Colonic mucosa (tissue), 4 donors: ENCODE results near the gene CLEC19A. TPM values are rescaled to one million over a fixed set of nuclear protein-coding genes. Genes with fewer than 3 reads are reported as not detected.
A peak's percentile ranks its signal among the peaks of the same experiment; 100 is the strongest.

Experiments used
- DNase-seq: peaks from one replicate; pipeline ENCODE4 v3.0.0-alpha.2; 2020
- H3K27ac ChIP-seq: fragments of 200-600 bp; one replicate; pipeline ENCODE4 v1.8.0; 2021
- H3K27me3 ChIP-seq: fragments of 200-600 bp; one replicate; pipeline ENCODE4 v1.8.0; 2021
- H3K36me3 ChIP-seq: fragments of 200-600 bp; one replicate; pipeline ENCODE4 v1.8.0; 2021
- H3K4me1 ChIP-seq: fragments of 200-600 bp; one replicate; pipeline ENCODE4 v1.8.0; 2021; ENCODE audit warnings: mild to moderate bottlenecking
- H3K4me3 ChIP-seq: fragments of 200-600 bp; one replicate; pipeline ENCODE4 v1.8.0; 2021
- H3K9ac ChIP-seq, 2 donors: one replicate each; pipeline ENCODE4 v1.7.0; 2013; ENCODE audit warnings: control low read depth in 2 of 2, low read depth in 2 of 2, low read length in 2 of 2
- H3K9me3 ChIP-seq: fragments of 200-600 bp; one replicate; pipeline ENCODE4 v1.8.0; 2021
- CTCF ChIP-seq: fragments of 200-600 bp; IDR thresholded peaks from one replicate; pipeline ENCODE4 v1.8.0; 2022; ENCODE audit warnings: antibody characterized with exemption, mild to moderate bottlenecking
- intact Hi-C: fragments of 100-400 bp; cut with DNase I; formaldehyde crosslinking; loops from one replicate; pipeline ENCODE4 v1.14.1; 2022
- total RNA-seq, 2 donors: library from RNA; stranded (reverse); fragmentation: NEBNext Ultra II Directional in 1 of 2; extraction: Animal tissue kit (Norgen Biotek cat#: 25700) in 1 of 2; gene quantifications; one replicate each; pipeline ENCODE4 v1.2.1, GENCODE V29; 2021
- donor health status: healthy.
- donor health status: DM: no; HTN: no; CAD: no.
- donor health status: DM: no; HTN: no; CAD: no.

Gene CLEC19A
- not detected for total RNA-seq

GRCh38 chr16:19285431-19285830 lies at the start of gene CLEC19A:
Gene CLEC19A (plus strand): TSS chr16:19285731. CDS start chr16:19285852, 121 bp downstream.
- DNase-seq = no peak
- Histone ChIP-seq H3K9ac (no peak within 1 kb of the TSS), H3K36me3 (no peaks in the 10 kb centered on the region), H3K27ac (no peak within 1 kb of the TSS), H3K9me3 (no peaks in the 10 kb centered on the region), H3K27me3 (no peaks in the 10 kb centered on the region), H3K4me1 (no peaks in the 10 kb centered on the region), H3K4me3 (no peak within 1 kb of the TSS)
- no peak for TF ChIP-seq CTCF
- intact Hi-C loops = no loop called here

- no peaks in the 10 kb centered on the region for H3K9me3 ChIP-seq
- TF ChIP-seq CTCF = no peak
- no peaks in the 10 kb centered on the region for H3K27me3 ChIP-seq
- no peak overlapping the region for H3K4me3 ChIP-seq
- H3K36me3 ChIP-seq = no peaks in the 10 kb centered on the region
- intact Hi-C loops = no loop called here
- no peak overlapping the region for H3K9ac ChIP-seq
- H3K27ac ChIP-seq = peak overlapping the region; percentile 7
- no peaks in the 10 kb centered on the region for H3K4me1 ChIP-seq
- no peak for DNase-seq
Observed at GRCh38 chr16:19235886-19236285, 49.6 kb upstream of the CLEC19A start.

GRCh38 chr16:19236561-19237209 lies 48.8 kb upstream of the CLEC19A start:
- no peak for TF ChIP-seq CTCF
- Histone ChIP-seq H3K9me3 (no peaks in the 10 kb centered on the region), H3K27me3 (no peaks in the 10 kb centered on the region), H3K4me1 (no peaks in the 10 kb centered on the region), H3K4me3 (no peak overlapping the region), H3K36me3 (no peaks in the 10 kb centered on the region), H3K27ac (peak overlapping the region; percentile 36), H3K9ac (peak overlapping the region in 1 of 2 donors; percentile 49)
- DNase-seq = peak; percentile 70
- intact Hi-C loops = no loop called here

- Histone ChIP-seq H3K9me3 (no peaks in the 10 kb centered on the region), H3K4me1 (no peaks in the 10 kb centered on the region), H3K27me3 (no peaks in the 10 kb centered on the region), H3K4me3 (no peak overlapping the region), H3K9ac (no peak overlapping the region), H3K36me3 (no peaks in the 10 kb centered on the region), H3K27ac (no peak overlapping the region)
- no peak for DNase-seq
- intact Hi-C loops = no loop called here
- TF ChIP-seq CTCF = no peak
Observed at GRCh38 chr16:19238406-19238805, 47.1 kb upstream of the CLEC19A start.

- H3K27ac ChIP-seq = no peak overlapping the region
- DNase-seq = no peak
- intact Hi-C loops = no loop called here
Observed at GRCh38 chr16:19239511-19240155, 45.9 kb upstream of the CLEC19A start.

More at GRCh38 chr16:19239511-19240155, 45.9 kb upstream of the CLEC19A start:
- Histone ChIP-seq H3K9me3 (no peaks in the 10 kb centered on the region), H3K27me3 (no peaks in the 10 kb centered on the region), H3K36me3 (no peaks in the 10 kb centered on the region), H3K4me1 (no peaks in the 10 kb centered on the region), H3K4me3 (no peak overlapping the region), H3K9ac (no peak overlapping the region)
- no peak for TF ChIP-seq CTCF
